ENCODE results near the gene TMEM169. TPM values are rescaled to one million over a fixed set of nuclear protein-coding genes. Genes with fewer than 3 reads are reported as not detected.

Gene TMEM169
- total and polyA plus RNA-seq, 2 of the 13 experiments (the other 11 are each of a cell fraction or from before 2014, with no cell fraction given), result 1.5 to 4.5 TPM

DNA sequence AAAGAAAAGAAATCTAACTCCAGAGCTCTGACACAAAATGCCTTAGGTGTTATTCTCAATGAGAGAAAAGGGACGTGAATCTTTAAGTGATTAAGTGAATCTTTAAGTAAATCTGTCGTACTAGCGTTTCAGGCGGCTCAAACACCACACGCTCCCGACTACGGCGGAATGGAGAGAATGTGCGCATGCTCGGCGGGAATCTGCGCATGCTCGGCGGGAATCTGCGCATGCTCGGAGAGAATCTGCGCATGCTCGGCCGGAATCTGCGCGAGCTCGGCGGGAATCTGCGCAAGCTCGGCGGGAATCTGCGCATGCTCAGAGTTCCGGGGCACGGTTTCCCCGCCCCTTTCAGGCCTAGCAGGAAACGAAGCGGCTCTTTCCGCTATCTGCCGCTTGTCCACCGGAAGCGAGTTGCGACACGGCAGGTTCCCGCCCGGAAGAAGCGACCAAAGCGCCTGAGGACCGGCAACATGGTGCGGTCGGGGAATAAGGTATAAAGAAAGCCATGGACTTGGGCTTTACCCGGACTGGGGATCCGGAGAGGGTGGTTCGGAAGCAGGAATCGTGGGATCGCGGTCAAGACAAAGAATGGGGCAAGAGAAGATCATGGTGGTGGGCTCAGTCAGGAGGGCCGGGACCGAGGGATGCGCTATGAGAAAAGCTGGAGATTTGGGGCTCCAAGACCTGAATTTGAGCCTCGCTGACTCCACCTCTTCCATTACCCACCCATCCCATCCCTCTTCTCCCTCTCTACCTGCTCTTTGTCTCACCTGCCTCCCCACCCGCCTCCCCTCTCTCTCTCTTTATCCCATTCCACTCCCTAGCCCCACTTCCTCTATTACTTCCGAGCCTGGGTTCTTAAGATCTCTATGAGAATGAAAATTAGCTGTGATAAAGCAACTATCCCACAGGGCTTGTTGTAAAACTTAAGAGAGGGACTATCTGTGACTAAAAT is 27.5 kb downstream of the TMEM169 start, which contains the start of gene XRCC5 (continued):
- TF ChIP-seq, protein P1, sequence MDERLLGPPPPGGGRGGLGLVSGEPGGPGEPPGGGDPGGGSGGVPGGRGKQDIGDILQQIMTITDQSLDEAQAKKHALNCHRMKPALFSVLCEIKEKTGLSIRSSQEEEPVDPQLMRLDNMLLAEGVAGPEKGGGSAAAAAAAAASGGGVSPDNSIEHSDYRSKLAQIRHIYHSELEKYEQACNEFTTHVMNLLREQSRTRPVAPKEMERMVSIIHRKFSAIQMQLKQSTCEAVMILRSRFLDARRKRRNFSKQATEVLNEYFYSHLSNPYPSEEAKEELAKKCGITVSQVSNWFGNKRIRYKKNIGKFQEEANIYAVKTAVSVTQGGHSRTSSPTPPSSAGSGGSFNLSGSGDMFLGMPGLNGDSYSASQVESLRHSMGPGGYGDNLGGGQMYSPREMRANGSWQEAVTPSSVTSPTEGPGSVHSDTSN (CRISPR knock-in tag; IDR thresholded peaks at IDR 0.05), result no peak
- TF ChIP-seq ISX (CRISPR knock-in tag; conservative IDR thresholded peaks at IDR 0.05) (0 out of 2 replicates have a peak, but pooled peaks have one; percentile 50), MEIS1 (CRISPR knock-in tag; IDR thresholded peaks at IDR 0.05; ENCODE audit: borderline replicate concordance) (peak; percentile 65; the same call in 1 of the 2 replicates), ZFP1 (CRISPR knock-in tag; IDR thresholded peaks at IDR 0.05) (no peak), ZNF33A (CRISPR knock-in tag; IDR thresholded peaks at IDR 0.05; ENCODE audit: borderline replicate concordance) (peak; percentile 57; the same call in 1 of the 2 replicates), ZNF674 (CRISPR knock-in tag; IDR thresholded peaks at IDR 0.05; ENCODE audit: low read depth) (peak; percentile 98; the same call in 1 of the 2 replicates), ZNF792 (CRISPR knock-in tag; IDR thresholded peaks at IDR 0.05) (no peak; the same call in none of the 2 replicates), ZNF253 (CRISPR knock-in tag; IDR thresholded peaks at IDR 0.05; ENCODE audit: borderline replicate concordance) (no peak), ZSCAN9 (CRISPR knock-in tag; IDR thresholded peaks at IDR 0.05; ENCODE audit: borderline replicate concordance) (peak; percentile 97), TP53 (CRISPR knock-in tag; conservative IDR thresholded peaks at IDR 0.05) (peak; percentile 85; the same call in 1 of the 2 replicates), ZNF552 (CRISPR knock-in tag; IDR thresholded peaks at IDR 0.05; ENCODE audit: borderline replicate concordance) (0 out of 2 replicates have a peak, but pooled peaks have one; percentile 88), ZNF446 (CRISPR knock-in tag; IDR thresholded peaks at IDR 0.05) (peak; percentile 90), RFX5 (IDR thresholded peaks at IDR 0.05; ENCODE audit: low read depth, low read length) (peak; percentile 52; the same call in 1 of the 2 replicates), AGO1 (IDR thresholded peaks at IDR 0.05; ENCODE audit: low read depth, low read length, poor library complexity, severe bottlenecking) (peak; percentile 94), AHR (CRISPR knock-in tag; IDR thresholded peaks at IDR 0.05) (peak; percentile 87), ZSCAN20 (CRISPR knock-in tag; IDR thresholded peaks at IDR 0.05; ENCODE audit: borderline replicate concordance) (peak; percentile 99), ZNF749 (CRISPR knock-in tag; IDR thresholded peaks at IDR 0.05; ENCODE audit: borderline replicate concordance) (peak; percentile 24; the same call in 1 of the 2 replicates), ZNF788 (CRISPR knock-in tag; IDR thresholded peaks at IDR 0.05; ENCODE audit: borderline replicate concordance) (peak; percentile 99), ZSCAN25 (CRISPR knock-in tag; IDR thresholded peaks at IDR 0.05) (peak; percentile 80; the same call in 1 of the 2 replicates), POGZ (CRISPR knock-in tag; IDR thresholded peaks at IDR 0.05) (peak; percentile 95), KLF15 (CRISPR knock-in tag; IDR thresholded peaks at IDR 0.05; ENCODE audit: borderline replicate concordance) (no peak), CREB1 (IDR thresholded peaks at IDR 0.05) (peak; percentile 46; the same call in 1 of the 2 replicates), CREB1 (CRISPR knock-in tag; IDR thresholded peaks at IDR 0.05) (peak; percentile 71)
- TF ChIP-seq, protein P2, sequence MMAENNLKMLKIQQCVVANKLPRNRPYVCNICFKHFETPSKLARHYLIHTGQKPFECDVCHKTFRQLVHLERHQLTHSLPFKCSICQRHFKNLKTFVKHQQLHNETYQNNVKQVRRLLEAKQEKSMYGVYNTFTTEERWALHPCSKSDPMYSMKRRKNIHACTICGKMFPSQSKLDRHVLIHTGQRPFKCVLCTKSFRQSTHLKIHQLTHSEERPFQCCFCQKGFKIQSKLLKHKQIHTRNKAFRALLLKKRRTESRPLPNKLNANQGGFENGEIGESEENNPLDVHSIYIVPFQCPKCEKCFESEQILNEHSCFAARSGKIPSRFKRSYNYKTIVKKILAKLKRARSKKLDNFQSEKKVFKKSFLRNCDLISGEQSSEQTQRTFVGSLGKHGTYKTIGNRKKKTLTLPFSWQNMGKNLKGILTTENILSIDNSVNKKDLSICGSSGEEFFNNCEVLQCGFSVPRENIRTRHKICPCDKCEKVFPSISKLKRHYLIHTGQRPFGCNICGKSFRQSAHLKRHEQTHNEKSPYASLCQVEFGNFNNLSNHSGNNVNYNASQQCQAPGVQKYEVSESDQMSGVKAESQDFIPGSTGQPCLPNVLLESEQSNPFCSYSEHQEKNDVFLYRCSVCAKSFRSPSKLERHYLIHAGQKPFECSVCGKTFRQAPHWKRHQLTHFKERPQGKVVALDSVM (CRISPR knock-in tag; IDR thresholded peaks at IDR 0.05), result no peak
- TF ChIP-seq, protein P3, sequence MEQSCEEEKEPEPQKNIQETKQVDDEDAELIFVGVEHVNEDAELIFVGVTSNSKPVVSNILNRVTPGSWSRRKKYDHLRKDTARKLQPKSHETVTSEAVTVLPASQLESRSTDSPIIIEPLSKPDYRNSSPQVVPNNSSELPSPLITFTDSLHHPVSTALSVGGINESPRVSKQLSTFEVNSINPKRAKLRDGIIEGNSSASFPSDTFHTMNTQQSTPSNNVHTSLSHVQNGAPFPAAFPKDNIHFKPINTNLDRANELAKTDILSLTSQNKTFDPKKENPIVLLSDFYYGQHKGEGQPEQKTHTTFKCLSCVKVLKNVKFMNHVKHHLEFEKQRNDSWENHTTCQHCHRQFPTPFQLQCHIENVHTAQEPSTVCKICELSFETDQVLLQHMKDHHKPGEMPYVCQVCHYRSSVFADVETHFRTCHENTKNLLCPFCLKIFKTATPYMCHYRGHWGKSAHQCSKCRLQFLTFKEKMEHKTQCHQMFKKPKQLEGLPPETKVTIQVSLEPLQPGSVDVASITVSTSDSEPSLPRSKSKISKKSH (CRISPR knock-in tag; IDR thresholded peaks at IDR 0.05; ENCODE audit: borderline replicate concordance), result peak; percentile 96; the same call in 1 of the 2 replicates
